ENCODE results near the gene WDR77. TPM values are rescaled to one million over a fixed set of nuclear protein-coding genes. Genes with fewer than 3 reads are reported as not detected.

Gene WDR77
- total and polyA plus RNA-seq, 9 of the 15 experiments (the other 6 are each of a cell fraction or from before 2014, with no cell fraction given): 20.6 to 160 (median 75.3) TPM

GRCh38 chr1:111483166-111483565, 34.1 kb upstream of the WDR77 start:
- intact Hi-C loops (cut with micrococcal nuclease): loop anchor here (5.0 kb wide), 1 partner anchor 884 kb away; no protein-coding TSS in a partner anchor
- no peak for TF ChIP-seq ZNF146 (CRISPR knock-in tag; IDR thresholded peaks at IDR 0.05; ENCODE audit: unreplicated experiment)
- Histone ChIP-seq H3K4me1 (replicated peaks in 1 of 2; ENCODE audit: control insufficient read depth in 2 of 2, insufficient read depth in 2 of 2, low read length in 2 of 2) (no peaks in the 10 kb centered on the region), H3K36me3 (ENCODE audit: control insufficient read depth, insufficient read depth, low read length) (no peaks in the 10 kb centered on the region), H2AFZ (ENCODE audit: low read depth, low read length) (no peak overlapping the region), H3K4me3 (no peak overlapping the region), H3K27me3 (ENCODE audit: control insufficient read depth in 2 of 2, insufficient read depth in 2 of 2, low read length in 2 of 2) (peaks cover 10 to 17% of the 10 kb centered on the region in 2 experiments; a peak in 4 of 5 replicates), H3K79me2 (ENCODE audit: control insufficient read depth, insufficient read depth, low read length) (no peaks in the 10 kb centered on the region), H3K9me3 (replicated peaks; ENCODE audit: control insufficient read depth, insufficient read depth, low read depth, low read length) (no peaks in the 10 kb centered on the region), H3K9me1 (ENCODE audit: control insufficient read depth, insufficient read depth, low read length) (no peaks in the 10 kb centered on the region), H4K20me1 (replicated peaks; ENCODE audit: control insufficient read depth, insufficient read depth, low read length) (no peaks in the 10 kb centered on the region), H3K4me2 (ENCODE audit: insufficient read depth, low read length) (no peak overlapping the region), H3K9ac (ENCODE audit: insufficient read depth in 1 of 2, low read depth in 2 of 2, low read length in 2 of 2) (no peak overlapping the region), H3K27ac (ENCODE audit: extremely low read depth, low read depth, low read length) (no peak overlapping the region)
- FAIRE-seq (no peak), ATAC-seq (no peak), DNase-seq (ENCODE audit: extremely low read depth in 1 of 4, low spot score in 3 of 4) (no peak)
- CTCF ChIA-PET (ENCODE audit: low intra/inter-chr PET ratio): interaction anchor here (1.2 to 3.5 kb wide), 2 partner anchors 173 to 286 kb away, joined by 3 to 39 read pairs; no protein-coding TSS in a partner anchor
- in situ Hi-C loops (cut with MboI): loop anchor here (5.0 to 25.0 kb wide), 2 partner anchors 274 to 854 kb away; partner anchors contain the start of gene DDX20
- BruUV-seq (replicated peaks): no TSS peak
- POLR2A ChIA-PET: interaction anchor here (0.5 kb wide), 1 partner anchor 11 kb away, joined by 3 read pairs; no protein-coding TSS in a partner anchor
- WGBS (ENCODE audit: insufficient coverage, low coverage, missing lambda C conversion rate): 3% methylated on average over 3 of the region's 3 CpGs

DNA sequence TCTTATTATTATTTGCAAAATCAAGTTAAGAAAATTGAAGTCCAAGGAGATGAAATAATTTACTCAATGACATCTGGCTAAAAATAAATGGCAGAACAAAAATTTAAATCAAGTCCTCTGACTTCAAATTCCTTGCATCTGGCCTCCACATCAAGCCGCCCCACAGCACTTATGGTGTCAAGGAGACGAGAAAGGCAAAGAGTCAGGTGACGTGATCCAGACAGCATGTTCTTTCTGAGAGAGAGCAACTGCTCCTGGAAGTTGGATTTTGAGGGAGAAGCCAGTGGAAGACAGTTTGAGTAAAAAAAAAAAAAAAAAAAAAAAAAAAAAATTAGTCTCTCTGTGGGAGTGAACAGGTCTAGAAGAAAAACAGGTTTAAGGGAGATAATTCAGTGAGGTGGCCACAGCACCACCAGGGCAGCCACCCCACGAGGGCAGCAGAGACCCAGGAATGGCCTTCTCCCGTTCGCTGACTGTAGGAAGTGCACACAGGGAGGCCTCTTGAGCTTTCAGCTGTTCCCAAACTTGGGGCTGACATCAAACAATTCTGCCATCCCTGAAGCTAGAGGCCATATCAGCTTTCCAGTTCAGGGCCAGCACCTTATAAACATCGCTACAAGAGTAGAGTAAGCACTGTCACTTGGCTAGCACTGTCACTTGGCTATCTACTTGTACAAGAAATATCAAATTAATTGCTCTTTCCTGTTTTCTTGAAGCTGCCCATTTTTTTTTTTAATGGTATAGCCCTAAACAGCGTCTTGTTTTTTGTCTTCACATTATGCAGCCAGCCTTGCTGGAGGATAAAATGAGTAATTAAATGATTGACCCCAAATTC, 32.5 kb upstream of the WDR77 start:
- FAIRE-seq: peak; percentile 88
- Histone ChIP-seq H2AFZ (ENCODE audit: low read depth, low read length) (peak overlapping the region; percentile 21; the same call in 1 of the 2 replicates), H3K27me3 (ENCODE audit: control insufficient read depth in 2 of 2, insufficient read depth in 2 of 2, low read length in 2 of 2) (peaks cover 1 to 13% of the 10 kb centered on the region in 2 experiments; a peak in 4 of 5 replicates), H3K4me1 (replicated peaks in 1 of 2; ENCODE audit: control insufficient read depth in 2 of 2, insufficient read depth in 2 of 2, low read length in 2 of 2) (peaks cover 0 to 7% of the 10 kb centered on the region in 2 experiments; a peak in 3 of 5 replicates), H3K9me3 (replicated peaks; ENCODE audit: control insufficient read depth, insufficient read depth, low read depth, low read length) (no peaks in the 10 kb centered on the region), H3K27ac (ENCODE audit: extremely low read depth, low read depth, low read length) (no peak overlapping the region), H3K4me3 (no peak overlapping the region), H4K20me1 (replicated peaks; ENCODE audit: control insufficient read depth, insufficient read depth, low read length) (no peaks in the 10 kb centered on the region), H3K9ac (ENCODE audit: insufficient read depth in 1 of 2, low read depth in 2 of 2, low read length in 2 of 2) (no peak overlapping the region), H3K36me3 (ENCODE audit: control insufficient read depth, insufficient read depth, low read length) (no peaks in the 10 kb centered on the region), H3K9me1 (ENCODE audit: control insufficient read depth, insufficient read depth, low read length) (no peaks in the 10 kb centered on the region), H3K4me2 (ENCODE audit: insufficient read depth, low read length) (no peak overlapping the region), H3K79me2 (ENCODE audit: control insufficient read depth, insufficient read depth, low read length) (no peaks in the 10 kb centered on the region)
- DNase-seq (ENCODE audit: extremely low read depth in 1 of 4, low spot score in 3 of 4): peak; percentile 67 to 82 (median 76)
- ATAC-seq: peak; percentile 98
- in situ Hi-C loops (cut with MboI): loop anchor here (5.0 to 25.0 kb wide), 2 partner anchors 276 to 856 kb away; partner anchors contain the start of gene DDX20
- ChIA-PET CTCF (ENCODE audit: low intra/inter-chr PET ratio) (interaction anchor here (0.6 to 3.5 kb wide), 17 partner anchors 26 to 885 kb away, joined by 3 to 39 read pairs (median 4); partner anchors contain the start of gene DDX20), POLR2A (interaction anchor here (0.6 to 1.4 kb wide), 4 partner anchors 16 to 352 kb away, joined by 3 to 4 read pairs (median 3); no protein-coding TSS in a partner anchor)
- WGBS (ENCODE audit: insufficient coverage, low coverage, missing lambda C conversion rate): 22% methylated on average over 8 of the region's 8 CpGs
- no TSS peak for BruUV-seq (replicated peaks)
- intact Hi-C loops (cut with micrococcal nuclease): loop anchor here (1.0 to 5.0 kb wide), 3 partner anchors 175 to 886 kb away; no protein-coding TSS in a partner anchor
- TF ChIP-seq FUS (optimal IDR thresholded peaks at IDR 0.05; ENCODE audit: low read depth, low read length) (no peak), PHTF2 (CRISPR knock-in tag; IDR thresholded peaks at IDR 0.05) (no peak), DDX20 (tag; IDR thresholded peaks at IDR 0.05; ENCODE audit: low read depth) (no peak), CTBP1 (IDR thresholded peaks at IDR 0.05; ENCODE audit: borderline replicate concordance) (0 out of 2 replicates have a peak, but pooled peaks have one; percentile 13), ZC3H8 (IDR thresholded peaks at IDR 0.05) (no peak), ZNF518B (CRISPR knock-in tag; IDR thresholded peaks at IDR 0.05) (no peak)
- TF ChIP-seq, protein P1, sequence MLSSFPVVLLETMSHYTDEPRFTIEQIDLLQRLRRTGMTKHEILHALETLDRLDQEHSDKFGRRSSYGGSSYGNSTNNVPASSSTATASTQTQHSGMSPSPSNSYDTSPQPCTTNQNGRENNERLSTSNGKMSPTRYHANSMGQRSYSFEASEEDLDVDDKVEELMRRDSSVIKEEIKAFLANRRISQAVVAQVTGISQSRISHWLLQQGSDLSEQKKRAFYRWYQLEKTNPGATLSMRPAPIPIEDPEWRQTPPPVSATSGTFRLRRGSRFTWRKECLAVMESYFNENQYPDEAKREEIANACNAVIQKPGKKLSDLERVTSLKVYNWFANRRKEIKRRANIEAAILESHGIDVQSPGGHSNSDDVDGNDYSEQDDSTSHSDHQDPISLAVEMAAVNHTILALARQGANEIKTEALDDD (IDR thresholded peaks at IDR 0.05): no peak; the same call in 1 of the 2 replicates
